OCI-LY1 (cell line): ENCODE results near the gene PREX1.

ENCODE experiments used
- H2AFZ ChIP-seq: fragments of 200-600 bp; sonication (generic), shearing (Covaris generic); 2 replicates; pipeline ENCODE4 v1.6.0; 2014; ENCODE audit warnings: antibody characterized with exemption, mild to moderate bottlenecking, low read length
- H3F3A ChIP-seq: fragments of 200-600 bp; sonication (generic), shearing (Covaris generic); 2 replicates; pipeline ENCODE4 v1.6.0; 2014; ENCODE audit warnings: mild to moderate bottlenecking, antibody characterized with exemption, low read length, moderate library complexity; ENCODE audit not compliant: insufficient read depth
- H3K27ac ChIP-seq: fragments of 200-600 bp; sonication (generic); 2 replicates; pipeline ENCODE4 v1.5.1; 2014; ENCODE audit warnings: low read length, mixed run types, mild to moderate bottlenecking, low read depth; ENCODE audit not compliant: poor library complexity, severe bottlenecking
- H3K27me3 ChIP-seq: fragments of 200-600 bp; sonication (generic); 2 replicates; pipeline ENCODE4 v1.6.0; 2014; ENCODE audit warnings: antibody characterized with exemption, mild to moderate bottlenecking, low read length, moderate library complexity; ENCODE audit not compliant: insufficient read depth
- H3K36me3 ChIP-seq: fragments of 200-600 bp; sonication (generic); 2 replicates; pipeline ENCODE4 v1.6.1; 2014; ENCODE audit warnings: mild to moderate bottlenecking, antibody characterized with exemption, low read length, moderate library complexity, mixed read lengths; ENCODE audit not compliant: insufficient read depth
- H3K4me1 ChIP-seq: fragments of 200-600 bp; sonication (generic); 2 replicates; pipeline ENCODE4 v1.5.1; 2014; ENCODE audit warnings: mild to moderate bottlenecking, low read length, moderate library complexity; ENCODE audit not compliant: insufficient read depth, severe bottlenecking
- H3K4me2 ChIP-seq: fragments of 200-600 bp; sonication (generic), shearing (Covaris generic); 2 replicates; pipeline ENCODE4 v1.6.1; 2014; ENCODE audit warnings: low read length
- H3K4me3 ChIP-seq: fragments of 200-600 bp; sonication (generic); 2 replicates; pipeline ENCODE4 v1.5.1; 2014; ENCODE audit warnings: low read length, low read depth, mild to moderate bottlenecking, mixed read lengths; ENCODE audit not compliant: poor library complexity, severe bottlenecking
- H3K79me2 ChIP-seq: fragments of 200-600 bp; shearing (Covaris generic); 2 replicates; pipeline ENCODE4 v1.6.1; 2016; ENCODE audit warnings: mixed run types, low read length, mixed read lengths; ENCODE audit not compliant: insufficient read depth
- H3K9ac ChIP-seq: fragments of 200-600 bp; sonication (generic), shearing (Covaris generic); 2 replicates; pipeline ENCODE4 v1.6.1; 2014; ENCODE audit warnings: mild to moderate bottlenecking, low read length, mixed read lengths
- H3K9me2 ChIP-seq: fragments of 200-600 bp; sonication (generic), shearing (Covaris generic); 2 replicates; pipeline ENCODE4 v1.6.1; 2014; ENCODE audit warnings: low read depth, mild to moderate bottlenecking, low read length, mixed read lengths
- H3K9me3 ChIP-seq: fragments of 200-600 bp; shearing (Covaris generic); 2 replicates; pipeline ENCODE4 v1.6.1; 2014; ENCODE audit warnings: low read length, mixed read lengths
- H4K20me1 ChIP-seq: fragments of 200-600 bp; sonication (generic), shearing (Covaris generic); 2 replicates; pipeline ENCODE4 v1.6.0; 2016; ENCODE audit warnings: mild to moderate bottlenecking, low read length; ENCODE audit not compliant: insufficient read depth
- EZH2 ChIP-seq: fragments of 200-600 bp; sonication (generic), shearing (Covaris generic); IDR thresholded peaks from 2 replicates; pipeline ENCODE4 v1.8.0; 2017; ENCODE audit warnings: borderline replicate concordance, mixed run types, mild to moderate bottlenecking, antibody characterized with exemption, low read length, moderate library complexity, mixed read lengths
- TF ChIP-seq, protein P1 (sequence below): fragments of 200-600 bp; sonication (generic), shearing (Covaris generic); IDR thresholded peaks from 2 replicates; pipeline ENCODE4 v1.5.1; 2017; ENCODE audit warnings: mild to moderate bottlenecking, antibody characterized with exemption, low read length, moderate library complexity, mixed read lengths

PREX1 gene

DNA sequence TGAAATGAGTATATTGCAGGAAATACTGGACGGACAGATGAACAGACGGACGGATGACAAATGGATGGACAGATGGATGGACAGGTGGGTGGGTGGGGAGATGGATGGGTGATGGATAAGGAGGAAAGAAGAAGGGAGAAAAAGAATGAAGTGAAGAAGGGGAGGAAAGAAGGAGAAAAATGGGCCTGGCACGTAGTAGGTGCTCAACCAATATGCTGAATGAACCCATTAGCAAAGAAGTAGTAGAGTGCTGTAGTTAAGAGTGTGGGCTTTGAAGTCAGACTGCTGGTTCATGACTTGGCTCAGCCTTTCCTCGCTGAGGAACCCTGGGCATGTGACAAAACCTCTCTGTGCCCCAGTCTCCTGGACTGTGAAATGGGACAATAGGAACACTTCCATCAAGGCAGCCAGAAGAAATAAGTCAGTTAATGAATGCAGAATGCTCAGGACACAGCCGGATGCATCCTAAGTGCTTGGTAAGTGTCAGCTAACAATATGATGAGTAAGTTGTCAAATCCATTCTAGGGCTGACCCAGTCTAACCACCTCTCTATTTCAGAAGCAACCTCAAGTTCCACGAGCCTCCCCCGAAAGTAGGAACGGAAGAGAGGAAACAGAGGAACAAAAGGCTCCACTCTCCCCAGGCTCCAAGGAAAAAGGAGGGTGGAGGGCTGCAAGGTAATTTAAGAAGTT is 37.9 kb downstream of the PREX1 start:
- Histone ChIP-seq H3K4me2 (no peak overlapping the region), H3K36me3 (no peaks in the 10 kb centered on the region), H3K4me1 (no peaks in the 10 kb centered on the region), H3K27ac (no peak overlapping the region), H2AFZ (no peak overlapping the region), H3K27me3 (0 out of 2 replicates have a peak, but pooled peaks cover 4% of the 10 kb centered on the region), H3K9ac (no peak overlapping the region), H3K79me2 (no peaks in the 10 kb centered on the region), H3K4me3 (no peak overlapping the region), H3K9me2 (no peaks in the 10 kb centered on the region), H4K20me1 (no peaks in the 10 kb centered on the region), H3F3A (no peaks in the 10 kb centered on the region), H3K9me3 (no peaks in the 10 kb centered on the region)
- no peak for TF ChIP-seq EZH2
- TF ChIP-seq, protein P1, sequence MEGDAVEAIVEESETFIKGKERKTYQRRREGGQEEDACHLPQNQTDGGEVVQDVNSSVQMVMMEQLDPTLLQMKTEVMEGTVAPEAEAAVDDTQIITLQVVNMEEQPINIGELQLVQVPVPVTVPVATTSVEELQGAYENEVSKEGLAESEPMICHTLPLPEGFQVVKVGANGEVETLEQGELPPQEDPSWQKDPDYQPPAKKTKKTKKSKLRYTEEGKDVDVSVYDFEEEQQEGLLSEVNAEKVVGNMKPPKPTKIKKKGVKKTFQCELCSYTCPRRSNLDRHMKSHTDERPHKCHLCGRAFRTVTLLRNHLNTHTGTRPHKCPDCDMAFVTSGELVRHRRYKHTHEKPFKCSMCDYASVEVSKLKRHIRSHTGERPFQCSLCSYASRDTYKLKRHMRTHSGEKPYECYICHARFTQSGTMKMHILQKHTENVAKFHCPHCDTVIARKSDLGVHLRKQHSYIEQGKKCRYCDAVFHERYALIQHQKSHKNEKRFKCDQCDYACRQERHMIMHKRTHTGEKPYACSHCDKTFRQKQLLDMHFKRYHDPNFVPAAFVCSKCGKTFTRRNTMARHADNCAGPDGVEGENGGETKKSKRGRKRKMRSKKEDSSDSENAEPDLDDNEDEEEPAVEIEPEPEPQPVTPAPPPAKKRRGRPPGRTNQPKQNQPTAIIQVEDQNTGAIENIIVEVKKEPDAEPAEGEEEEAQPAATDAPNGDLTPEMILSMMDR, result no peak

DNA sequence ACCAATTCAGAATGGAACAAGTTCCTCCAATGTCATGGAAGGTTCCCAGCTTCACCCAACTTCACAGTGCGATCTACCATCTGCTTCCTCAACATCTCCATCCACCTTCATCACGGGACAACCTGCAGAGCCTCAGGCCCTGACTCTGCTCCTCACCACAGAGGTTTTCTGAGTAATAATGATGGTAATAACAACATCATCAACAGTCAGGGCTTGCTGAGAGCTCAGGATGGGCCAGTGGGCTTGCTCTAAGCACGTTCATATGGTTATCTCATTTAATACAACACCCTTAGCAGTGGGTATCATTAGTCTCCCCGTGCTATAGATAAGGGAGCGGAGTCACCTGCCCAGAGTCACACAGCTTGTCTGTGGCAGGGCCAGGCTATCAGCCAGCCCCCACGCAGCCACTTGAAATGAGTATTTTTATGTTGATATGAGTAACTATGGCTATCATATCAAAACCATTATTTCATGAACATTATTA is 38.6 kb downstream of the PREX1 start:
- H3K79me2 ChIP-seq, result no peaks in the 10 kb centered on the region
- no peaks in the 10 kb centered on the region for H3K9me3 ChIP-seq
- no peak overlapping the region for H3K27ac ChIP-seq
- no peaks in the 10 kb centered on the region for H3K4me1 ChIP-seq
- H3K9me2 ChIP-seq, result no peaks in the 10 kb centered on the region
- TF ChIP-seq EZH2, result no peak
- TF ChIP-seq, protein P1, result no peak
- H2AFZ ChIP-seq, result no peak overlapping the region
- H3K4me3 ChIP-seq, result no peak overlapping the region
- H4K20me1 ChIP-seq, result no peaks in the 10 kb centered on the region
- H3K36me3 ChIP-seq, result no peaks in the 10 kb centered on the region
- no peak overlapping the region for H3K9ac ChIP-seq
- H3K27me3 ChIP-seq, result 0 out of 2 replicates have a peak, but pooled peaks cover 4% of the 10 kb centered on the region
- H3K4me2 ChIP-seq, result no peak overlapping the region
- H3F3A ChIP-seq, result no peaks in the 10 kb centered on the region

DNA sequence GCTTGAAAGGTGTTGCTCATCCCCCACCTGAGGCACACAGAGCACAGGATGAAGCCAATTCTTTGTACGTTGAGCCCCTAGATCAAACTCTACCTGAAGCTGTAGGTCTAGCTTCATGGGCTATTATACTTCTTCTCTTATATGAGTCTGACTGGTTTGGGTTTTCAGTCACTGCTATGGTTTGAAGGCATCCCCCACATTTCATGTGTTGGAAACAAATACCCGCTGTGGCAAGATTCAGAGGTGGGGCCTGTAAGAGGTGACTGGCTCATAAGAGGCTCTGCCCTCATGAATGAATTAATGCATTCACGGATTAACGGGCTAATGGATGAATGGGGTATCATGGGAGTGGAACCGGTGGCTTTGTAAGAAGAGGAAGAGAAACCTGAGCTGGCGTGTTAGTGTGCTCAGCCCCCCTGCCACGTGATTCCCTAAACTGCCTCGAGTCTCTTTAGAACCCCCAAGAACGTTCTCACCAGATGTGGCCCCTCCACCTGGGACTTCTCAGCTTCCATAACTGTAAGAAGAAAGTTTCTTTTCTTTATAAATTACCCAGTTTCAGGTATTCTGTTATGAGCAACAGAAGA is 39.2 kb downstream of the PREX1 start:
- Histone ChIP-seq H3K27ac (no peak overlapping the region), H3K4me1 (no peaks in the 10 kb centered on the region), H3K36me3 (no peaks in the 10 kb centered on the region), H3K79me2 (no peaks in the 10 kb centered on the region), H2AFZ (no peak overlapping the region), H3K9me3 (no peaks in the 10 kb centered on the region), H3K4me2 (no peak overlapping the region), H3K27me3 (0 out of 2 replicates have a peak, but pooled peaks cover 4% of the 10 kb centered on the region), H3K4me3 (no peak overlapping the region), H4K20me1 (no peaks in the 10 kb centered on the region), H3K9me2 (no peaks in the 10 kb centered on the region), H3K9ac (no peak overlapping the region), H3F3A (no peaks in the 10 kb centered on the region)
- no peak for TF ChIP-seq EZH2
- TF ChIP-seq, protein P1, result no peak
